ENCODE results near the gene SCIN.
"Not testable (repeated sequence)": the region's sequence is repeated elsewhere in the genome, so short reads cannot be mapped to it uniquely, and the experiment has no call there.

Gene SCIN

DNA sequence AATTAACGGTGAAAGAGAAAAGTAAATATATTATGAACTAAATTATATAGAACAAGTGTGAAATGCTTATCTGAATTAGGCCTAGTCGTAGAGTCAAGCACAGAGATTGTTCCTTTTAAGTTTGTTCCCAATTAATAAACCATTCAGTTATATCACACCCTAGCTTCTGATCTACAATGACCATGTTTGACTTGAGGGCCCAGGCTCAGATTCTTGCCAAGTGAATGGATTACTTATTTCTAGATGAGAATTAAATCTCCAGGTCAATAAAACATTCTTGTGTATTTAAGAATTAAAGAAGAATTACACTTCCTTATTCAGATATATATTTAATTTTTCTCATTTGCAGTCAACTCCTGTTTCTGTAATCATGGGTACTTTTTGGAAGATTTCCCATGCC is 79.6 kb downstream of the SCIN start:
- DNase-seq, result no peak

- no peak for DNase-seq
Observed at GRCh38 chr7:12653110-12653509, 82.6 kb downstream of the SCIN start.

DNA sequence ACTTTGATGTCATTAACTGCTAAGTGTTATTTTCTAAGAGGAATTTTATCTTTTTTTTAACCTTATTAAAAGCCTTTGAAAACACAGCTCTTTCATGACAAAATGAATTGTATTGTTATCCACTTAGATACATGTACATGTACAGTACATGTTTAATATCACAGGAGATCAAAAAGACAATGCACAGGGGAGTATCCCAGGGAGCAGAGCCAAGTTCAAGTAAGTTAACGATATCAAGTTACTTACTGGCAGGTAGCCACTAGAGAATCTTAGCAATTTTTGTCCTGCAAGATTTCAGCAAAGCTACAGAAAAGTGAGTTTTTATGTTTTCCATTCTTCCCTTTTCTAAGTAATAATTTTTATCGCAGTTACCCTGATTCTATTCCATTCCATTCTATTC is 83.0 kb downstream of the SCIN start:
- no peak for DNase-seq

DNA sequence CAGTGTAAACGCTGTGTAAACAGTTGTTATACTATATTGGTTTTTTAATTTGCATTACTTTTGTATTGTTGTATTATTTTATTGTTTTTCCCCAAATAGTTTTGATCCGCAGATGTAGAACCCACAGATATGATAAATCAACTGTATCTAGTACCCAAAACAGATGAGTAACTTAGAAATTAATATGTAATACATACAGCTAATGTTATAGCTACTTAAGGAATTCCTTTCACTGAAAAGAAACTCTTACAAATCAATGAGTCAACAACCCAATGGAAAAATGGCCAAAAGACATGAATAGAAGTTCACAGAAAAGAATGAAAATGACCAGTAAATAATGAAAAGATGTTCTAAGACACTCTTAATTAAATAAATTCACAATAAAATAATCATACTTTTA is 84.6 kb downstream of the SCIN start:
- no peak for DNase-seq

DNA sequence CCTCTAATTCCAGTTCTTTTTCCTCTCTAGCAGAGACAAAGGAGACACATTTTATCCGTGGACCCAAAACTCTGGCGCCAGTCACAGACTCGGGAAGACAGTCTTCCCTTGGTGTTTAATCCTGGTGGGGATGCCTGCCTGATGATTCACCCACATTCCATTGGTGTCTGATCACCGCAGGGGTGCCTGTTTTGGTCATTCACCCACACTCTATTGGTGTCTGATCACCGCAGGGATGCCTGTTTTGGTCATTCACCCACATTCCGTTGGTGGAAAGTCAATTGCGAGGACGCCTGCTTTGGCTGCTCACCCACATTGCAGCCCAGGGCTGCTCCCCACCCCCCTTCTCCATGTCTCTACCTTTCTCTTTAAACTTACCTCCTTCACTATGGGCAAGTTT is 89.9 kb downstream of the SCIN start:
- not testable (repeated sequence) for DNase-seq

- DNase-seq, result not testable (repeated sequence)
Observed at GRCh38 chr7:12660986-12661385, 90.5 kb downstream of the SCIN start.

DNA sequence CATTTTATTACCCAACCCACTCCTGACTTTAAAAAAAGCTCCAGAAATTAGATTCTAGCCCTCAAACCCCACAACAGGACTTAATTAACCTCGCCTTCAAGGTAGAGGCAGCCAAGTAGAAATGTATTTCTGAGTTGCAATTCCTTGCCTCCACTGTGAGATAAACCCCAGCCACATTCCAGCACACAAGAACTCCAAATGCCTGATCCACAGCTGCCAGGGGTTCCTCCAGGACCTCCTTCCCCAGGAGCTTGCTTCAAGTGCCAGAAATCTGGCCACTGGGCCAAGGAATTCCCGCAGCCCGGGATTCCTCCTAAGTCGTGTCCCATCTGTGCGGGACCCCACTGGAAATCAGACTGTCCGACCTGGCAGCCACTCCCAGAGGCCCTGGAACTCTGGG is 91.1 kb downstream of the SCIN start:
- DNase-seq, result no peak

DNA sequence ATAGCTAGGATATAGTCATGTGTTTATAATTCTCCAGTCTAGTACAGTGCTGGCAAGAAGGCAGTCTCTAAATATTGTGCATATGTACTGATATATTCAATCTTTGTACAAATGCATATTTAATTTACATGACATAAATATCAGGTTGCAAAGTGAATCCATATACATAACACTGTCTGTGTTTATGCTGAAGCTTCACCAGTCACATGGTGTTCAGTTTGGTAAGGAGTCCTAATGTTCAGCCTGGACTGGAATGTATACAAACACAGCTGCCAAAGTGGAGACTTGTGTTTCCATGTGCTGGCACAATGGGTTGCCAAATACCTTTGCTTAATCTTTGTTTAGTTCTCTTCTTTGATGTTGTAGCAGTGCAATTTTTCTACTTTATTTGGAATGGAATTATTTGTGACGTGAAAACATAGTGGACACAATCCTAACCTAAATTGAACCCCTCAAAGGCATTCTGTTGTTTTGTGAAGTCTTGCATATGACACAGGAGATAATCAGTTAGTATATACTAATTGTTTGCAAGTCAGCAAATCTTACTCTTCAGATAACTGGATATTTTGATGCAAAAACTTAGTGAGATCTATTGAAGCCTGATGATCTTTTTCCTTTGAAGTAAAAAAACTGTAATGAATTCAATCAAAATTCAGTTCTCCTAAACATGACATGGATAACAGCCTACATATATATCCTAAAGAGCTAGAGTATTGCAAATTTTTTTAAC is 99.6 kb downstream of the SCIN start:
- DNase-seq, result no peak

DNA sequence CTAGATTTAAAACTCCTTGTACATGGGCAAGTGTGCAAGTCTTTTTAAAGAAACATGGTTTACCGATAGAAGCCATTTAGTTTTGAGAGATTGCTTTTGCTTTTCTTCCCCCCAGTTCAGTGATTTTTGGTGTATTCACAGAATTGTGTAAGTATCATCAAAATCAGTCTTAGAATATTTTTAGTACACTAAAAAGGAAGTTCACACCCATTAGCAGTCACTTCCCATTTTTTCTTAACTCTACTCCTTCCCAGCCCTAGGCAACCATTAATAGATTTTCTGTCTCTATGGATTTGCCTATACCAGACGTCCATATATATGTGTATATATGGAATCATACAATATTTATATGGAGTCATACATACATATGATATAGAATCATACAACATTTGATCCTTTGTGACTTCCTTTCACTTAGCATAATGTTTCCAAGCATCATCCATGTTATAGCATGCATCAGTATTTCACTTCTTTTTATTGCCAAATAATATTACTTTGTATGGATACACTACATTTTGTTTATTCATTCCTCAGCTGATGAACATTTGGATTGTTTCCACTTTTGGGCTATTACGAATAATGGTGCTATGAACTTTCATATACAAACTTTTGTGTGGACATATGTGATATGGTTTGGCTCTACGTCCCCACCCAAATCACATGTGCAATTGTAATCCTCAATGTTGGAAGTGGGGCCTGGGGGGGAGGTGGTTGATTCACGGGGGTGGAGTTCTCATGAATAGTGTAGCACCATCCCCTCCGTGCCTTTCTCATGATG is 100.4 kb downstream of the SCIN start:
- DNase-seq, result no peak

- not testable (repeated sequence) for DNase-seq
Observed at GRCh38 chr7:12673436-12673835, 102.9 kb downstream of the SCIN start.

DNA sequence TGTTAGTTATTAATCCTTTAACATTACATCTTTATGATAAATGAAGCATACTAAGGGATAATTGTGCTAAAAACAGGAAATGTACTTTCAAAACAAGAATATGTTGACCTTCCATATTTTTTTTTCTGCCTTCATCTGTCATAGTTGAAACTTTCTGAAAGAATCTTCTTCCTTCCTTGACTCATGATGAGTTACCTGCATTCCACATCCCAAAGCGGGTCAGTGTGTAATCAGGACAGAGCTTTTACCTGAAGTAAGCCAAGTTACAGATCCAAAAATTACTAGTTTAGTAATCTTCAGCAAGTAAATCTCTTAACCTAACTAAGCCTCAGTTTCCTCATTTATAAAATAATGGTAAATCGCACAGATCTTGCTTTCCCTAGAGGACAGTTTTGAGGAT is 103.5 kb downstream of the SCIN start:
- DNase-seq, result no peak

GRCh38 chr7:12674861-12675260 is 104.3 kb downstream of the SCIN start:
- DNase-seq, result no peak

- DNase-seq, result peak; percentile 3
Observed at GRCh38 chr7:12683678-12684585, 113.4 kb downstream of the SCIN start.

DNA sequence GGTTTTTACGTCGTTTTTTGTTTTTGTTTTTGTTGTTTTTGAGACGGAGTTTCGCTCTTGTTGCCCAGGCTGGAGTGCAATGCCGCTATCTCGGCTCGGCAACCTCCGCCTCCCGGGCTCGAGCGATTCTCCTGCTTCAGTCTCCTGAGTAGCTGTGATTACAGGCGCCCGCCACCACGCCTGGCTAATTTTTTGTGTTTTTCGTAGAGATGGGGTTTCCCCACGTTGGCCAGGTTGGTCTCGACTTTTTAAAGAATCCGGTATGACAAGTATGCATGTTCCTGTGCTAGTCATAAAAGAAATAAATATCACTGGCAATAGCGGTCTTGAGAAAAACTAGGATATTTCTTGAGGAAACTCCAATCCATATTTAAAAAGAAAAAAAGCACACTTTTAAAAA is 114.2 kb downstream of the SCIN start:
- no peak for DNase-seq

- peak; percentile 28 for DNase-seq
Observed at GRCh38 chr7:12685550-12685949, 115.0 kb downstream of the SCIN start.

DNA sequence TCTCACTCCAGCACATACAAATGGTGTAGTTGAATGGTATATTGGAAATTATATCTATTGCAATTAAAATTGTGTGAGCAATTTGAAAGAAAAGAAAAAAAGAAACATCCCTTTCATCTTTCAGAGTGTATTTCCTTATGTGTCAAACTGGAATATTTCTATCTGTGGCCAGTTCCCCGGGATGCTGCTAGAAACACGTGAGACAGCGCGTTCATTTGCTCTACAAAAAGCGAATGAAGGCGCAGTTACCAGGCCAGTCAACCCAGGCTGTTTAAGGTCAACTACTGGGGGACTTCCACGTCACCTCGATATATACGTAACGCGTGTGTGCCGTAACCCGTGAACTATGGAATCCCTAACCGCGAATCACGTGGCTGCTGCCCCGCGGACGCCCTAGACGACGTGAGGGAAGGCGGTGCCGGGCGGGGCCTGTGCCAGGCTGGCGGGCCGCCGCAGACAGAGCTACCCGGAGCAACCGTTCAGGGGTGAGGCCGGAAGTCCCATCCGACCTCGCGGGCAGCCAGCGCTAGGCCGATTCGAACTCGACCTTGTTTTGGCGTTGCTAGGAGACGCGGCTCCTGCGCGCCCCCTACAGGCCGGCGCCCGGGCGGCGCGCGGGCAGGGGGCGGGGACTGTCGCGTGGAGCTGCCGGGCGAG is 115.8 kb downstream of the SCIN start:
- DNase-seq, result peak; percentile 97

DNA sequence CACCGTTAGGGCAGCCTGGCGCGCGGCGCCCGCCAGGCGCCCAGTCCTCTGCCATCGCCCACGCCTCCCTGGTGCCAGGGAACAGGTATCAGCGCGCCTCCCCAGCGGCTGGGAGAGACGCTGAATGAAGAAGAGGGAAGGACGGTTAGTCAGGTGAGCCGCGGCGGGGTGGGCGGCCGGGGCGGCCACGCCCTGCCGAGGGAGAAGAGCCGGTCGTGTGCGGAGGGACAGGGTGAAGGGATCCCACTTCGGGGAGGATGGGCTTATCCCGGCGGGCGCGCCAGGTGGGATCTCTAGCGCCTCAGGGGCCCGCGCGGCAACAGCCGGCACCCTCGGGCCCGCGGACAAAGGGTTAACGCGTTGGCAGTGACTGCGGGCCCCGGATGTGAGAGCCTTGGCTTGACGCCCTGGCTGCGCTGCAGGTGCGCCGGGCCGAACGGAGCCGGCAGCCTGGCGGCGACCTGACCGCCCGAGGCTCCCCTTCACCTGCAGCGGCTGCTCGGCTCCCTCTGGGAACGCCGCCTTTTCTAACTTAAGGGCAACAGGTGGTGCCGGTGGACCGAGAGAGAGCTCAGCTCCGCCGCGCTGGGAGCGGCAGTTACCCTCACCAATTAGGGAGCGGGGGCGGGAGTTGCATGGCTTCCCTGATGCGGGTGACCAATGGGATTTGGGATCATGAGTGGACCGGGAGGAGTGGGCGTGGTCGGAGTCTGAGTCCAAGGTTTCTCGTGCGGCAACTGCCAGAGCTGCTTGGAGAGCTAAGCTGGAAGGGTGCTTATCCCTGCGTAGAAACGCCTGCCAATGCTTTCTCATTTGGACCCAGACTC is 116.6 kb downstream of the SCIN start, which contains the start of gene ARL4A:
Gene ARL4A, plus strand, starts transcription at position 743 of the 827 bp plus-strand sequence. CDS start 622 bp downstream, outside the sequence.
- peak; percentile 99 for DNase-seq

DNA sequence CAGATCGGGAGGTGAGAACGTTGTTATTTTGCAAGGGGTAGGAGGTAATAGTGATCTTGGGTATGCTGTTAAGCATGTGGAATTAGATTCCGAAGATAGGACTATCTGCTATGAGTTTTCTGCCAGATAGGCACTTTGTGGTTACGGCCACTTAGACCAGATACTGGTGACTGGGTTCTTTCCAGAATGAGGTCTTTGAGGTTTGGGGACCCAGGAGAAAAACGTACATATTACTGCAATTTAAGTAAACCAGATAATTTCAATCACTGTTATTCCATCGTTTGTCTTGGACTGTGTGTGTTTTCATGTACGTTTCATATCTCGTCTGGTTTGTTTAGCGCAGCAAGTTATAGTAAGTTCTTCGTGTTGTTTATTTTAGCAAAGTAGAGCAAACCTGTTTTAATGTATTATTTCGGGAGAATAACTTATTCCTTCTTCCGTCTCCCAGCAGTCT is 117.2 kb downstream of the SCIN start:
- no peak for DNase-seq

DNA sequence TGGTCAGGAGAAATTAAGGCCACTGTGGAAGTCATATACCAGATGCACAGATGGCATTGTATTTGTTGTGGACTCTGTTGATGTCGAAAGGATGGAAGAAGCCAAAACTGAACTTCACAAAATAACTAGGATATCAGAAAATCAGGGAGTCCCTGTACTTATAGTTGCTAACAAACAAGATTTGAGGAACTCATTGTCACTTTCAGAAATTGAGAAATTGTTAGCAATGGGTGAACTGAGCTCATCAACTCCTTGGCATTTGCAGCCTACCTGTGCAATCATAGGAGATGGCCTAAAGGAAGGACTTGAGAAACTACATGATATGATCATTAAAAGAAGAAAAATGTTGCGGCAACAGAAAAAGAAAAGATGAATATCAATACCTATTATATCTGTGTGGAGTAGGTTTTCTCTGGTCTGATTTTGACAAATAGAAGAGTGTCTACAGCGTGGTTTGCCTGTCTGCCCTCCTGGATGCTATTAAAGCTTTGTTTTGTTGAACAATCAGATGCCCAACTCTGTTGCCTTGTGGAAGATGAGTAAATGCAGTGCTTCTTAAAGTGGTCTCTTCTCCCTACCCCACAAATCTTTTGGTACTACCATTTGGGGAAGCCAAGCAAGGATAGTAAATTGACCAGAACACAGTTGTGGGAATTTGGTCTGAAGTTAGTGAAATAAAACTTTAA is 118.1 kb downstream of the SCIN start:
- DNase-seq, result not testable (repeated sequence)

DNA sequence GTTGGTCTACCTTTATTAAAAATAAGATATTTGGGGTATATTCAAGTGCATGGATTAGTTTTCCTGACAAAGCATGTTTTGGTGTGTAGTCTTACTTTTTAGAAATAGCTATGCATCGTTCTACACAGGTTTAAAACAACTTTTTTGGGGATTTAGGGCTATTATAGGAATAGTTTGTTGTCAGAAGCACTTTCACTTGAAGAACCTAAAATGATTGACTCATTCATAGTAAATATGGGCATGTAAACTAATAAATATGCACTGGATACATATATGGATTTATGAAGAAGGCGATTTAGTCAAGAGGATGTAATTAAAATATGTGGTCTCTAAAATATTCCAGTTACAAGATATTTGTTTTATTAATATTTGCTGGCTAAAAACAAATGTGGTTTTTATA is 118.9 kb downstream of the SCIN start:
- DNase-seq, result no peak

All from NCI-H345 (cell line).